ENCODE data around the gene PTPRN2. TPM values are rescaled to one million over a fixed set of nuclear protein-coding genes. Genes with fewer than 3 reads are reported as not detected.

Gene PTPRN2
- total and polyA plus RNA-seq, 9 of the 15 experiments (the other 6 are each of a cell fraction or from before 2014, with no cell fraction given) = not detected

GRCh38 chr7:158505683-158506082, 81.9 kb downstream of the PTPRN2 start:
- Histone ChIP-seq H3K9me3 (replicated peaks; ENCODE audit: control insufficient read depth, insufficient read depth, low read depth, low read length) (no peaks in the 10 kb centered on the region), H2AFZ (ENCODE audit: low read depth, low read length) (no peak overlapping the region), H3K27ac (ENCODE audit: extremely low read depth, low read depth, low read length) (no peak overlapping the region), H3K36me3 (ENCODE audit: control insufficient read depth, insufficient read depth, low read length) (no peaks in the 10 kb centered on the region), H3K9me1 (ENCODE audit: control insufficient read depth, insufficient read depth, low read length) (no peaks in the 10 kb centered on the region), H3K27me3 (ENCODE audit: control insufficient read depth in 2 of 2, insufficient read depth in 2 of 2, low read length in 2 of 2) (peaks cover 45 to 82% of the 10 kb centered on the region in 2 experiments), H3K4me3 (no peak overlapping the region), H4K20me1 (replicated peaks; ENCODE audit: control insufficient read depth, insufficient read depth, low read length) (0 out of 2 replicates have a peak, but pooled peaks cover 5% of the 10 kb centered on the region), H3K9ac (ENCODE audit: insufficient read depth in 1 of 2, low read depth in 2 of 2, low read length in 2 of 2) (no peak overlapping the region), H3K4me2 (ENCODE audit: insufficient read depth, low read length) (no peak overlapping the region), H3K79me2 (ENCODE audit: control insufficient read depth, insufficient read depth, low read length) (no peaks in the 10 kb centered on the region), H3K4me1 (replicated peaks in 1 of 2; ENCODE audit: control insufficient read depth in 2 of 2, insufficient read depth in 2 of 2, low read length in 2 of 2) (peaks cover 6 to 20% of the 10 kb centered on the region in 2 experiments; a peak in 4 of 5 replicates)
- DNase-seq (ENCODE audit: extremely low read depth in 1 of 4, low spot score in 3 of 4) (no peak), ATAC-seq (no peak), FAIRE-seq (no peak)
- WGBS (ENCODE audit: insufficient coverage, low coverage, missing lambda C conversion rate) = under 1% methylated on average over 12 of the region's 14 CpGs
- CTCF ChIA-PET (ENCODE audit: low intra/inter-chr PET ratio) = no interaction called here
- BruUV-seq (replicated peaks) = no TSS peak
- in situ Hi-C loops (cut with MboI) = no loop called here
- POLR2A ChIA-PET = no interaction called here
- intact Hi-C loops (cut with micrococcal nuclease) = no loop called here
- TF ChIP-seq ZNF431 (CRISPR knock-in tag; IDR thresholded peaks at IDR 0.05) = no peak
- TF ChIP-seq FOXK1 (CRISPR knock-in tag; IDR thresholded peaks at IDR 0.05; ENCODE audit: borderline replicate concordance) = no peak
- TF ChIP-seq, protein P1, sequence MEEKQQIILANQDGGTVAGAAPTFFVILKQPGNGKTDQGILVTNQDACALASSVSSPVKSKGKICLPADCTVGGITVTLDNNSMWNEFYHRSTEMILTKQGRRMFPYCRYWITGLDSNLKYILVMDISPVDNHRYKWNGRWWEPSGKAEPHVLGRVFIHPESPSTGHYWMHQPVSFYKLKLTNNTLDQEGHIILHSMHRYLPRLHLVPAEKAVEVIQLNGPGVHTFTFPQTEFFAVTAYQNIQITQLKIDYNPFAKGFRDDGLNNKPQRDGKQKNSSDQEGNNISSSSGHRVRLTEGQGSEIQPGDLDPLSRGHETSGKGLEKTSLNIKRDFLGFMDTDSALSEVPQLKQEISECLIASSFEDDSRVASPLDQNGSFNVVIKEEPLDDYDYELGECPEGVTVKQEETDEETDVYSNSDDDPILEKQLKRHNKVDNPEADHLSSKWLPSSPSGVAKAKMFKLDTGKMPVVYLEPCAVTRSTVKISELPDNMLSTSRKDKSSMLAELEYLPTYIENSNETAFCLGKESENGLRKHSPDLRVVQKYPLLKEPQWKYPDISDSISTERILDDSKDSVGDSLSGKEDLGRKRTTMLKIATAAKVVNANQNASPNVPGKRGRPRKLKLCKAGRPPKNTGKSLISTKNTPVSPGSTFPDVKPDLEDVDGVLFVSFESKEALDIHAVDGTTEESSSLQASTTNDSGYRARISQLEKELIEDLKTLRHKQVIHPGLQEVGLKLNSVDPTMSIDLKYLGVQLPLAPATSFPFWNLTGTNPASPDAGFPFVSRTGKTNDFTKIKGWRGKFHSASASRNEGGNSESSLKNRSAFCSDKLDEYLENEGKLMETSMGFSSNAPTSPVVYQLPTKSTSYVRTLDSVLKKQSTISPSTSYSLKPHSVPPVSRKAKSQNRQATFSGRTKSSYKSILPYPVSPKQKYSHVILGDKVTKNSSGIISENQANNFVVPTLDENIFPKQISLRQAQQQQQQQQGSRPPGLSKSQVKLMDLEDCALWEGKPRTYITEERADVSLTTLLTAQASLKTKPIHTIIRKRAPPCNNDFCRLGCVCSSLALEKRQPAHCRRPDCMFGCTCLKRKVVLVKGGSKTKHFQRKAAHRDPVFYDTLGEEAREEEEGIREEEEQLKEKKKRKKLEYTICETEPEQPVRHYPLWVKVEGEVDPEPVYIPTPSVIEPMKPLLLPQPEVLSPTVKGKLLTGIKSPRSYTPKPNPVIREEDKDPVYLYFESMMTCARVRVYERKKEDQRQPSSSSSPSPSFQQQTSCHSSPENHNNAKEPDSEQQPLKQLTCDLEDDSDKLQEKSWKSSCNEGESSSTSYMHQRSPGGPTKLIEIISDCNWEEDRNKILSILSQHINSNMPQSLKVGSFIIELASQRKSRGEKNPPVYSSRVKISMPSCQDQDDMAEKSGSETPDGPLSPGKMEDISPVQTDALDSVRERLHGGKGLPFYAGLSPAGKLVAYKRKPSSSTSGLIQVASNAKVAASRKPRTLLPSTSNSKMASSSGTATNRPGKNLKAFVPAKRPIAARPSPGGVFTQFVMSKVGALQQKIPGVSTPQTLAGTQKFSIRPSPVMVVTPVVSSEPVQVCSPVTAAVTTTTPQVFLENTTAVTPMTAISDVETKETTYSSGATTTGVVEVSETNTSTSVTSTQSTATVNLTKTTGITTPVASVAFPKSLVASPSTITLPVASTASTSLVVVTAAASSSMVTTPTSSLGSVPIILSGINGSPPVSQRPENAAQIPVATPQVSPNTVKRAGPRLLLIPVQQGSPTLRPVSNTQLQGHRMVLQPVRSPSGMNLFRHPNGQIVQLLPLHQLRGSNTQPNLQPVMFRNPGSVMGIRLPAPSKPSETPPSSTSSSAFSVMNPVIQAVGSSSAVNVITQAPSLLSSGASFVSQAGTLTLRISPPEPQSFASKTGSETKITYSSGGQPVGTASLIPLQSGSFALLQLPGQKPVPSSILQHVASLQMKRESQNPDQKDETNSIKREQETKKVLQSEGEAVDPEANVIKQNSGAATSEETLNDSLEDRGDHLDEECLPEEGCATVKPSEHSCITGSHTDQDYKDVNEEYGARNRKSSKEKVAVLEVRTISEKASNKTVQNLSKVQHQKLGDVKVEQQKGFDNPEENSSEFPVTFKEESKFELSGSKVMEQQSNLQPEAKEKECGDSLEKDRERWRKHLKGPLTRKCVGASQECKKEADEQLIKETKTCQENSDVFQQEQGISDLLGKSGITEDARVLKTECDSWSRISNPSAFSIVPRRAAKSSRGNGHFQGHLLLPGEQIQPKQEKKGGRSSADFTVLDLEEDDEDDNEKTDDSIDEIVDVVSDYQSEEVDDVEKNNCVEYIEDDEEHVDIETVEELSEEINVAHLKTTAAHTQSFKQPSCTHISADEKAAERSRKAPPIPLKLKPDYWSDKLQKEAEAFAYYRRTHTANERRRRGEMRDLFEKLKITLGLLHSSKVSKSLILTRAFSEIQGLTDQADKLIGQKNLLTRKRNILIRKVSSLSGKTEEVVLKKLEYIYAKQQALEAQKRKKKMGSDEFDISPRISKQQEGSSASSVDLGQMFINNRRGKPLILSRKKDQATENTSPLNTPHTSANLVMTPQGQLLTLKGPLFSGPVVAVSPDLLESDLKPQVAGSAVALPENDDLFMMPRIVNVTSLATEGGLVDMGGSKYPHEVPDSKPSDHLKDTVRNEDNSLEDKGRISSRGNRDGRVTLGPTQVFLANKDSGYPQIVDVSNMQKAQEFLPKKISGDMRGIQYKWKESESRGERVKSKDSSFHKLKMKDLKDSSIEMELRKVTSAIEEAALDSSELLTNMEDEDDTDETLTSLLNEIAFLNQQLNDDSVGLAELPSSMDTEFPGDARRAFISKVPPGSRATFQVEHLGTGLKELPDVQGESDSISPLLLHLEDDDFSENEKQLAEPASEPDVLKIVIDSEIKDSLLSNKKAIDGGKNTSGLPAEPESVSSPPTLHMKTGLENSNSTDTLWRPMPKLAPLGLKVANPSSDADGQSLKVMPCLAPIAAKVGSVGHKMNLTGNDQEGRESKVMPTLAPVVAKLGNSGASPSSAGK (IDR thresholded peaks at IDR 0.05) = no peak
- no peak for TF ChIP-seq MEF2A (IDR thresholded peaks at IDR 0.05; ENCODE audit: control insufficient read depth, low read depth, low read length)
- TF ChIP-seq LEF1 (IDR thresholded peaks at IDR 0.05) = no peak
- no peak for TF ChIP-seq DIDO1 (tag; IDR thresholded peaks at IDR 0.05; ENCODE audit: low read depth)
- TF ChIP-seq KLF6 (CRISPR knock-in tag; IDR thresholded peaks at IDR 0.05; ENCODE audit: borderline replicate concordance) = no peak
- TF ChIP-seq CHD1 (IDR thresholded peaks at IDR 0.05; ENCODE audit: low read length) = no peak
- no peak for TF ChIP-seq NELFE (IDR thresholded peaks at IDR 0.05; ENCODE audit: insufficient read depth, insufficient read length)
- TF ChIP-seq ZFP91 (CRISPR knock-in tag; IDR thresholded peaks at IDR 0.05) = no peak
